Measurements from ENCODE around the gene KAZALD1.
A peak's percentile ranks its signal among the peaks of the same experiment; 100 is the strongest.

The KAZALD1 gene

GRCh38 chr10:101018600-101019439 lies 43.0 kb upstream of the KAZALD1 start:
- Histone ChIP-seq H3K4me1 (ENCODE audit: control insufficient read depth, insufficient read depth, low read length) (no peaks in the 10 kb centered on the region; the same call in 1 of the 2 replicates), H3K4me3 (ENCODE audit: low read depth, low read length) (no peak overlapping the region), H3K36me3 (ENCODE audit: control insufficient read depth in 2 of 2, insufficient read depth in 1 of 2, low read length in 2 of 2) (no peaks in the 10 kb centered on the region), H3K27ac (ENCODE audit: extremely low read depth, low read depth, low read length) (no peak overlapping the region), H3K9me3 (ENCODE audit: control insufficient read depth, insufficient read depth, low read depth, low read length) (no peaks in the 10 kb centered on the region)
- CTCF ChIA-PET, result interaction anchor here (0.5 to 7.2 kb wide), 32 partner anchors 11 to 1623 kb away, joined by 3 to 274 read pairs (median 5); partner anchors contain the start of genes KAZALD1, LZTS2, MRPL43 and PDZD7
- POLR2A ChIA-PET, result interaction anchor here (0.7 to 1.7 kb wide), 4 partner anchors 13 to 73 kb away, joined by 3 to 9 read pairs (median 4); partner anchors contain the start of genes PDZD7 and SFXN3
- TF ChIP-seq ZBTB8A (tag by site-specific recombination; IDR thresholded peaks at IDR 0.05) (peak; percentile 64), ZNF580 (tag by site-specific recombination; IDR thresholded peaks at IDR 0.05) (no peak), ZFP69B (tag by site-specific recombination; IDR thresholded peaks at IDR 0.05) (0 out of 2 replicates have a peak, but pooled peaks have one; percentile 31), ZNF670 (tag by site-specific recombination; IDR thresholded peaks at IDR 0.05; ENCODE audit: low read depth) (no peak), ZNF777 (tag by site-specific recombination; IDR thresholded peaks at IDR 0.05; ENCODE audit: borderline replicate concordance) (peak; percentile 86), KLF16 (tag by site-specific recombination; IDR thresholded peaks at IDR 0.05) (0 out of 2 replicates have a peak, but pooled peaks have one; percentile 33), ZNF423 (tag by site-specific recombination; IDR thresholded peaks at IDR 0.05) (peak; percentile 77), GLIS2 (tag by site-specific recombination; IDR thresholded peaks at IDR 0.05) (peak; percentile 65), ZNF677 (tag by site-specific recombination; IDR thresholded peaks at IDR 0.05) (no peak), ZFP3 (tag by site-specific recombination; IDR thresholded peaks at IDR 0.05; ENCODE audit: low read depth) (no peak), ZNF555 (tag by site-specific recombination; conservative IDR thresholded peaks at IDR 0.05) (no peak), ZNF132 (tag by site-specific recombination; IDR thresholded peaks at IDR 0.05; ENCODE audit: borderline replicate concordance) (no peak), OSR2 (tag by site-specific recombination; IDR thresholded peaks at IDR 0.05) (no peak), ZNF214 (tag by site-specific recombination; IDR thresholded peaks at IDR 0.05; ENCODE audit: borderline replicate concordance) (no peak), INSM2 (tag by site-specific recombination; IDR thresholded peaks at IDR 0.05) (no peak), ZSCAN30 (tag by site-specific recombination; IDR thresholded peaks at IDR 0.05) (peak; percentile 70; the same call in 1 of the 2 replicates), ZNF24 (tag by site-specific recombination; IDR thresholded peaks at IDR 0.05) (peak; percentile 51; the same call in 1 of the 2 replicates), ZBTB44 (tag by site-specific recombination; IDR thresholded peaks at IDR 0.05) (0 out of 2 replicates have a peak, but pooled peaks have one; percentile 12), IKZF3 (tag by site-specific recombination; IDR thresholded peaks at IDR 0.05) (peak; percentile 32; the same call in 1 of the 2 replicates), PBX3 (CRISPR knock-in tag; IDR thresholded peaks at IDR 0.05) (no peak), ZBTB26 (tag by site-specific recombination; optimal IDR thresholded peaks at IDR 0.05) (peak; percentile 28), SP3 (tag by site-specific recombination; IDR thresholded peaks at IDR 0.05) (peak; percentile 33; the same call in 1 of the 2 replicates), ZNF561 (tag by site-specific recombination; IDR thresholded peaks at IDR 0.05; ENCODE audit: borderline replicate concordance) (peak; percentile 70; the same call in 1 of the 2 replicates), ZNF16 (tag by site-specific recombination; IDR thresholded peaks at IDR 0.05; ENCODE audit: low read depth) (no peak), ZNF324 (tag by site-specific recombination; IDR thresholded peaks at IDR 0.05) (no peak; the same call in 1 of the 2 replicates), ZNF791 (tag by site-specific recombination; IDR thresholded peaks at IDR 0.05) (no peak)

Measured in HEK293 (cell line).